ENCODE measurements around the gene LRCH1.

The LRCH1 gene

DNA sequence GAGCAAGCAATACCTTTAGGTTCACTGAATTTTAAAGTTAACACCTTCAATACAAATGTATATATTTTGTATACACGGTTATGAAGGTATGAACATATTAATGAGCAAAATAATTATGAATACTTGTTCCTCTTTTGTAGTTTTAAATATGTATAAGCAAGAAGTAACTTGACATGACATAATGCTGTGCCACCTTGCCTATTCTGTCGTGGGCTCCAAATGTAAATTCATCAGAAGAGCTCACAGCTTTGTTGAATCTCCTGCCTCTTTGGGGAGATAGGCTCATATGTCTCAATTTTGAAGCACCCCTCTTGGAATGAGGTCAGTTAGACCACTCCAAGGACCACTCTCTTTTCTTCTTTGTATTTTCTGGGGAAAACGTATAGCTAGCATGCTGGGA is 59.3 kb downstream of the LRCH1 start:
- in situ Hi-C loops (cut with HindIII; ENCODE audit: low sequenced_read_pairs), result no loop called here

GRCh38 chr13:46613409-46614049 is 60.6 kb downstream of the LRCH1 start:
- in situ Hi-C loops (cut with HindIII; ENCODE audit: low sequenced_read_pairs), result no loop called here

DNA sequence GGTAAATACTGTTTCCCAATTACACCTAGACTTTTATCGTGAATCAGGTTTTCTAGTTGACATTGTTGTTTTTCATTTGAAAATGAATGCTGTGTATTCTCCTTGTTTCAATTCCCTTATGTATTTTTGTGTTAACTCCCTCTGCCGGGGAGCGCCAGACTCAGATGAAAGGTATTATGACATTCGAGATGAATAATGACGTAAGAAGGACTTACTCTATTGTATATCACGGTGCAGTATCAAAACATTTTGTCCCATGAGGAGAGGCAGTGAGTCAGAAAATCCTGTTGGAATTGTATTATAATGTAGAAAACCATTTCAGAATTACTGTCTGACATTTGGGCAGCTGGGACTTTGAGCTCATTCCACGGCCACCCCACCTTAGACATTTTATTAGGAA is 61.6 kb downstream of the LRCH1 start:
- in situ Hi-C loops (cut with HindIII; ENCODE audit: low sequenced_read_pairs), result no loop called here

GRCh38 chr13:46615888-46616531 is 63.0 kb downstream of the LRCH1 start:
- in situ Hi-C loops (cut with HindIII; ENCODE audit: low sequenced_read_pairs), result no loop called here

DNA sequence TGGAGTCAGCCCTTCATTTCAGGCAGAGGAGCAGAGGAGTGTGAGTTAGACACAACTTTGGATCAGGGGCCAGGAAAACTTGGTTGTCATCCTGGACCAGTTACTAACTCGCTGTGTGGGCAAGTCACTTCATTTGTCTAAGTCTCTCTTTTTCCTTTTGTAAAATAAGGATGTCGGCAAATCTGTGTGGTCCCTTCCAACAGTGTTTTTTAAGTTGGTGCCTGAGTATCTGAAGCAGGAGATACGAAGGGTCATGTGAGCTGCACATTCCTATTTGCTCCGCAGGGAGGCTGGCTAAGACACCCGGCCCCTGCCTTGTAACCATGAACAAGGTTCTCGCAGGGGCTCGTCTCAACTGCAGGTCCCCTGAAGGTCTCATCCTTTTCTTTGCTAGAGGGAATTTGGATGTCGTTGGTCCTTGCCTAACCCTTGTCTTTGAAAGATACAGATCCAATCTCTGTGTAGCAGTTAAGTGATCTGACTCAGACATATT is 64.3 kb downstream of the LRCH1 start:
- in situ Hi-C loops (cut with HindIII; ENCODE audit: low sequenced_read_pairs), result no loop called here

- in situ Hi-C loops (cut with HindIII; ENCODE audit: low sequenced_read_pairs), result no loop called here
These were observed 64.9 kb downstream of the LRCH1 start for GRCh38 chr13:46617885-46618284.

GRCh38 chr13:46618694-46619254 is 65.8 kb downstream of the LRCH1 start:
- in situ Hi-C loops (cut with HindIII; ENCODE audit: low sequenced_read_pairs), result no loop called here

DNA sequence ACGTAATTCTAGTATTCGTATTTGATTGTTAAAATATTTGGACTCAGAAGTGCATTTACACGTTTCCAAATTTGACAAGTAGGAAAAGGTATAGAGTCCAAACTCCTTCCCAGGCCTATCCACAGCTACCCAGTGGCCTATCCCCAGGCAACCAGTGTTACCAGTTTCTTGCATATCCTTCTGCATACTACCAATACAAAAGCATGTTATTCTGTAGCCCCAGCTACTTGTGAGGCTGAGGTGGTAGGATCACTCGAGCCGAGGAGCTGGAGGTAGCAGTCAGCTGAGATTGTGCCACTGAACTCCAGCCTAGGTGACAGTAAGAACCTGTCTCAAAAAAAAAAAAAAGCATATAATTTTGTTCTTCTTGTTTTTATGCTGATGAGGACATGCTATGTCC is 67.1 kb downstream of the LRCH1 start:
- in situ Hi-C loops (cut with HindIII; ENCODE audit: low sequenced_read_pairs), result no loop called here

- in situ Hi-C loops (cut with HindIII; ENCODE audit: low sequenced_read_pairs), result no loop called here
These were observed 67.5 kb downstream of the LRCH1 start for GRCh38 chr13:46620471-46620870.

GRCh38 chr13:46621133-46621532 is 68.2 kb downstream of the LRCH1 start:
- in situ Hi-C loops (cut with HindIII; ENCODE audit: low sequenced_read_pairs), result no loop called here

- in situ Hi-C loops (cut with HindIII; ENCODE audit: low sequenced_read_pairs), result no loop called here
These were observed 69.0 kb downstream of the LRCH1 start for GRCh38 chr13:46621792-46622629.

DNA sequence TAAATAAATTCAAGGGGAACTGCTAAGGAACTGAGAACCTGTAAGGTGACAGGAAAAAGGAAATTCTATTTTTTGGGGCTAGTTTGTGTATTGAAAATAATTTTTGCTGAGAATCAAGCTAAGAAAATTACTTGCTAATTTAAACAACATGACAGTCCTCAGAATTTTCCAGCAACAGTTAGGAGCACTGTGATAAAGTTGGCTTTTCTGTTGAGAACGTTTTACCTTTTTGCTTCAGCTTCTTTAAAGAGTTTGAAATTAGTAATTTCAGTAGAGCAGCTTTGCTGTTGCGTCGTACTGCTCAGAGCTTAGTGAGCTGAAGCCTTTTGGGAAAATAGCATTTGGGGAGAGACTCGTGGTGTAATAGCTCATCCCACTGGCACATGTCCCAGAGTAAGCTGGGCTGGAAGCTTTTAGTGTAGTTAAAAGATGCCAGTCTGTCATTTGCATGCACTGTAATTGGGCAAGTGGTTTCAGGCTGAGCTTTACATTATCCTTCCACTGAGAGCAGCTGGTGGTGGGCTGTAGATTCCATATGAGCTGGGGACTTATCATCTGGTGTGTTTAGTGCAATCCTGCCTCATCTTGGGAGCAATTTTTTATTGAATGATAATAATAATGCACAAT is 69.8 kb downstream of the LRCH1 start:
- in situ Hi-C loops (cut with HindIII; ENCODE audit: low sequenced_read_pairs), result no loop called here

DNA sequence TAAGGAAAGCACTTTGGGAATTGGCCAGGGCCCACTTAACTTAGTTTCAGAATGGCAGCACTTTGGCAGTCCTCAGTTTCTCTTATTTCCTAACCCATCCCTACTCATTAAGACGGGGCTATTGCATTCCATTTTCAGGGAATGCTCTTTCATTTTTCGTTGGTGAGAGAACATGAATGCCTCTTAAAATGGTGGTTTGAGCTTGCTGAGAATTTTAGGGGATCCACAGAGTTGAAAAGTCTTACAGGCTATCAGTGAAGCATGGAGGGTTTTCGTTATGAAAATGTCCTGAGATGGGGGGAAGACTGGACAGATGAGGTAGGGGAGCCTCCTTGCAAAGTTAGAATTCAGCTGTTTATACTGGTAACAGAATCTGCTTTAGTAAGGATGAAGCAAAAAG is 71.4 kb downstream of the LRCH1 start:
- in situ Hi-C loops (cut with HindIII; ENCODE audit: low sequenced_read_pairs), result no loop called here

GRCh38 chr13:46624821-46625220 is 71.9 kb downstream of the LRCH1 start:
- in situ Hi-C loops (cut with HindIII; ENCODE audit: low sequenced_read_pairs), result no loop called here

- in situ Hi-C loops (cut with HindIII; ENCODE audit: low sequenced_read_pairs), result no loop called here
These were observed 74.5 kb downstream of the LRCH1 start for GRCh38 chr13:46627462-46627861.

GRCh38 chr13:46628622-46629365 is 75.8 kb downstream of the LRCH1 start:
- in situ Hi-C loops (cut with HindIII; ENCODE audit: low sequenced_read_pairs), result no loop called here

GRCh38 chr13:46629811-46630413 is 76.9 kb downstream of the LRCH1 start:
- in situ Hi-C loops (cut with HindIII; ENCODE audit: low sequenced_read_pairs), result loop anchor here (5.0 kb wide), 1 partner anchor 73 kb away; no protein-coding TSS in a partner anchor

DNA sequence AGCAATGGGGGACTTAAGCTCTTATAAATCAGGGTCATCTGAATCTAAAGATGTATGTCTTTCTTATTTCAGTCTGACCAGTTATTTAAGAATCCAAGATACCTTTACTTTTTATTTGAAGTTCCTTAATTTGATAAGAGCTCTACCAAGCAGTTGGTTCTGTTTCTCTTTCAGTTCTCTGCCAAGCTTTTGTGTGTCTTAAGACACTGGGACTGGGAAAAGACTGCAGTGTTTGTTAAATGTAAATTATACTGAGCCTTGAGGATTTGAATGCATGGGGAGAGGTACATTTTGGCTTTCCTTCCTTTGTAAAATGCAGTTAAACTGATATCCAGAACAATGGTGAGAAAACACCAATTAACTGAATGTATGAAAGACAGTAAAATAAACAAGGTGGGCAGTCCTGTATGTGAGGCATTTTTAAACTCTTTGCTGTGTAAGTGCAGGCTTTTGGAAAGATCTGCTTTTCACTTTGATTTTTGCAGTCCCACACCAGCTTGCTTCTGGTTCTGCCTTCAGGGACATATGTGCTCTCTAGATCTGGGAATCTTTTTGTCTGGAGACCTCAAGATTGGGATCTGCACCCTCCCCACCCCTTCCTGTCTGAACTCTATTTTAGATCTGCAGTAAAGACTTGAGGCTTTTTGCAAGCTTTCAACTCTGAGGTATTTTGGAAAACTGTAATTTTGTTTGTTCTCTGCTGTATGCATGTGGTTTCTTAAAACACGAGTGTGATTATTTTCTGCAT is 77.6 kb downstream of the LRCH1 start:
- in situ Hi-C loops (cut with HindIII; ENCODE audit: low sequenced_read_pairs), result loop anchor here (5.0 kb wide), 1 partner anchor 73 kb away; no protein-coding TSS in a partner anchor

- in situ Hi-C loops (cut with HindIII; ENCODE audit: low sequenced_read_pairs), result loop anchor here (5.0 kb wide), 1 partner anchor 74 kb away; no protein-coding TSS in a partner anchor
These were observed 78.2 kb downstream of the LRCH1 start for GRCh38 chr13:46631179-46631542.

Data from endothelial cell of hepatic sinusoid (primary cell).